HepG2 (cell line): ENCODE data around the gene TACO1. TPM values are rescaled to one million over a fixed set of nuclear protein-coding genes. Genes with fewer than 3 reads are reported as not detected.

ENCODE experiments used
- ATAC-seq: fragments of 200-7000 bp; cut with Tn5 transposase; 3 replicates; pipeline ENCODE4 v1.9.1; 2020; ENCODE audit warnings: mild to moderate bottlenecking, moderate library complexity
- BruUV-seq: library from RNA; stranded (reverse); fragments of 400-500 nt; replicated peaks from 2 replicates; lab custom pipeline; 2021; lab: Mats Ljungman, UMichigan
- CTCF ChIA-PET: fragments of 300-600 bp; formaldehyde crosslinking; extraction: SDS; loops from one replicate; lab custom pipeline; 2021; ENCODE audit warnings: low total read pairs, inconsistent platforms, low intra/inter-chr PET ratio; lab: Yijun Ruan, JAX
- POLR2A ChIA-PET: fragments of 350-600 bp; sonication (Branson Sonifier 250); formaldehyde crosslinking; loops from one replicate; lab custom pipeline; 2020; ENCODE audit warnings: antibody characterized with exemption, inconsistent platforms; lab: Yijun Ruan, JAX
- DNase-seq: peaks from one replicate; pipeline ENCODE4 v3.0.0-alpha.2; 2015; ENCODE audit warnings: low spot score
- FAIRE-seq: peaks from 3 replicates; lab custom pipeline; 2011; peaks lifted over from hg19 to GRCh38; lab: Jason Lieb, UNC
- H2AFZ ChIP-seq: one replicate; pipeline ENCODE4 v1.6.1; 2011; ENCODE audit warnings: low read length, inconsistent platforms
- H3K27ac ChIP-seq: fragments of 300-600 bp; 3 replicates; pipeline ENCODE4 v1.8.0; 2011; ENCODE audit warnings: mixed run types, mild to moderate bottlenecking, mixed read lengths, low read length, inconsistent platforms; ENCODE audit not compliant: insufficient read depth; ENCODE audit errors: extremely low read length
- H3K27me3 ChIP-seq, 2 experiments: fragments of 200-600 bp in 1 of 2; 2 replicates in 1 of 2; 3 replicates in 1 of 2; pipeline versions ENCODE4 v1.6.0 to v1.8.0; 2011; ENCODE audit warnings: low read length in 2 of 2, mild to moderate bottlenecking in 2 of 2, moderate library complexity in 2 of 2, inconsistent platforms in 1 of 2; ENCODE audit not compliant: insufficient read depth in 2 of 2, control insufficient read depth in 1 of 2
- H3K36me3 ChIP-seq, 2 experiments: fragments of 200-600 bp in 1 of 2; replicated peaks in 1 of 2; 2 replicates in 1 of 2; 3 replicates in 1 of 2; pipeline versions ENCODE4 v1.5.1 to v1.8.0; 2011; ENCODE audit warnings: low read length in 2 of 2, inconsistent platforms in 1 of 2; ENCODE audit not compliant: insufficient read depth in 2 of 2, control insufficient read depth in 1 of 2
- H3K4me1 ChIP-seq: 2 replicates; pipeline ENCODE4 v1.5.1; 2012; ENCODE audit warnings: low read length, inconsistent platforms; ENCODE audit not compliant: insufficient read depth
- H3K4me2 ChIP-seq: 2 replicates; pipeline ENCODE4 v1.6.0; 2011; ENCODE audit warnings: low read depth, low read length, inconsistent platforms
- H3K4me3 ChIP-seq, 3 experiments: fragments of 200-600 bp in 1 of 3; sonication (generic), shearing (Covaris generic) in 1 of 3; replicated peaks in 1 of 3; 2 replicates each; pipeline ENCODE4 v1.5.1; 2011 to 2016; ENCODE audit warnings: low read length in 3 of 3, inconsistent platforms in 2 of 3, low read depth in 2 of 3, mild to moderate bottlenecking in 2 of 3, control low read depth in 1 of 3, mixed read lengths in 1 of 3; ENCODE audit not compliant: insufficient read depth in 1 of 3
- H3K79me2 ChIP-seq: one replicate; pipeline ENCODE4 v1.6.1; 2011; ENCODE audit warnings: low read length, inconsistent platforms; ENCODE audit not compliant: insufficient read depth
- H3K9ac ChIP-seq: 2 replicates; pipeline ENCODE4 v1.6.0; 2011; ENCODE audit warnings: mild to moderate bottlenecking, low read depth, low read length, inconsistent platforms; ENCODE audit not compliant: insufficient read depth
- H3K9me3 ChIP-seq: 2 replicates; pipeline ENCODE4 v1.5.1; 2012; ENCODE audit warnings: mild to moderate bottlenecking, low read length
- H4K20me1 ChIP-seq: 2 replicates; pipeline ENCODE4 v1.6.0; 2011; ENCODE audit warnings: inconsistent platforms, mild to moderate bottlenecking, low read length, moderate library complexity; ENCODE audit not compliant: insufficient read depth
- CCAR2 ChIP-seq: fragments of 200-400 bp; formaldehyde crosslinking; optimal IDR thresholded peaks from 2 replicates; pipeline ENCODE3; 2018; ENCODE audit warnings: low read depth, mild to moderate bottlenecking, low read length, moderate library complexity
- CREB3 ChIP-seq: sonication (generic); formaldehyde crosslinking; IDR thresholded peaks from 2 replicates; pipeline ENCODE4 v1.5.0; 2020; ENCODE audit warnings: missing genetic modification reagents
- CSRNP2 ChIP-seq: sonication (generic); formaldehyde crosslinking; conservative IDR thresholded peaks from 2 replicates; pipeline ENCODE4 v1.8.0; 2022; ENCODE audit warnings: low read depth, missing genetic modification reagents
- HDAC1 ChIP-seq: sonication (generic); formaldehyde crosslinking; IDR thresholded peaks from 2 replicates; pipeline ENCODE4 v1.5.1; 2020; ENCODE audit warnings: mild to moderate bottlenecking, missing genetic modification reagents
- HOXD1 ChIP-seq: sonication (generic); formaldehyde crosslinking; IDR thresholded peaks from 2 replicates; pipeline ENCODE4 v1.5.0; 2020; ENCODE audit warnings: missing genetic modification reagents
- MEIS1 ChIP-seq: sonication (generic); formaldehyde crosslinking; IDR thresholded peaks from 2 replicates; pipeline ENCODE4 v1.9.0; 2021; ENCODE audit warnings: mild to moderate bottlenecking, missing genetic modification reagents, moderate library complexity, borderline replicate concordance
- SRSF9 ChIP-seq: fragments of 200-400 bp; formaldehyde crosslinking; IDR thresholded peaks from 2 replicates; pipeline ENCODE4 v1.6.1; 2018; ENCODE audit warnings: borderline replicate concordance, mild to moderate bottlenecking, low read depth, low read length; ENCODE audit not compliant: insufficient read depth, poor library complexity, severe bottlenecking
- TARDBP ChIP-seq: sonication (generic); formaldehyde crosslinking; IDR thresholded peaks from 2 replicates; pipeline ENCODE4 v1.8.0; 2022; ENCODE audit warnings: mild to moderate bottlenecking, missing genetic modification reagents
- ZBTB7B ChIP-seq: sonication (generic); formaldehyde crosslinking; IDR thresholded peaks from 2 replicates; pipeline ENCODE4 v1.4.0; 2020; ENCODE audit warnings: missing genetic modification reagents
- ZNF317 ChIP-seq: sonication (generic); formaldehyde crosslinking; IDR thresholded peaks from 2 replicates; pipeline ENCODE4 v1.5.0; 2020; ENCODE audit warnings: mild to moderate bottlenecking, missing genetic modification reagents
- ZNF607 ChIP-seq: sonication (generic); formaldehyde crosslinking; IDR thresholded peaks from 2 replicates; pipeline ENCODE4 v1.5.1; 2020; ENCODE audit warnings: missing genetic modification reagents, mild to moderate bottlenecking, borderline replicate concordance
- ZNF776 ChIP-seq: sonication (generic); formaldehyde crosslinking; IDR thresholded peaks from 2 replicates; pipeline ENCODE4 v1.4.0; 2020; ENCODE audit warnings: mild to moderate bottlenecking, missing genetic modification reagents
- WGBS: methylation state at CpG from one replicate; pipeline ENCODE4 v1.1.6; 2017; ENCODE audit warnings: low lambda C conversion rate; 5-methylcytosine and 5-hydroxymethylcytosine counted together
- in situ Hi-C: cut with HindIII; loops from 2 replicates; pipeline ENCODE4 v1.10.0; 2017; ENCODE audit warnings: low pct_unique_long_range_greater_than_20kb; ENCODE audit not compliant: extremely low pct_ligation_motif_present
- intact Hi-C: fragments of 100-400 bp; cut with micrococcal nuclease; formaldehyde crosslinking; loops from one replicate; pipeline ENCODE4 v1.10.0; 2022; ENCODE audit not compliant: unreplicated experiment
- polyA plus RNA-seq, 8 experiments: library from polyadenylated mRNA; depleted of rRNA in 3 of 8; stranded (reverse) in 7 of 8; unstranded in 1 of 8; fragments of >200 nt; fragmentation: Illumina TruSeq in 4 of 8; extraction: Trizol in 4 of 8; gene quantifications; 2 replicates each; pipeline versions ENCODE4 v1.2.1 to v1.2.3, GENCODE V29; 2011 to 2016; ENCODE audit warnings: low read depth in 4 of 8, missing spikeins in 1 of 8, mixed read lengths in 1 of 8; ENCODE audit not compliant: insufficient read depth in 1 of 8
- total RNA-seq, 5 experiments: library from RNA; depleted of rRNA; stranded (reverse); fragments of >200 nt; fragmentation: Illumina TruSeq; extraction: Trizol; gene quantifications; 2 replicates each; pipeline ENCODE4 v1.2.3, GENCODE V29; 2016; ENCODE audit warnings: low read depth in 1 of 5
- TF ChIP-seq, protein P1 (sequence below): sonication (generic); formaldehyde crosslinking; IDR thresholded peaks from 2 replicates; pipeline ENCODE4 v1.4.0; 2020; ENCODE audit warnings: missing genetic modification reagents
- TF ChIP-seq, protein P2 (sequence below): sonication (generic); formaldehyde crosslinking; IDR thresholded peaks from 2 replicates; pipeline ENCODE4 v1.5.1; 2020; ENCODE audit warnings: missing genetic modification reagents, mild to moderate bottlenecking, borderline replicate concordance
- TF ChIP-seq, protein P3 (sequence below): sonication (generic); formaldehyde crosslinking; IDR thresholded peaks from 2 replicates; pipeline ENCODE4 v1.9.0; 2021; ENCODE audit warnings: missing genetic modification reagents, borderline replicate concordance
- TF ChIP-seq, protein P4 (sequence below): sonication (generic); formaldehyde crosslinking; IDR thresholded peaks from 2 replicates; pipeline ENCODE4 v1.4.0; 2020; ENCODE audit warnings: missing genetic modification reagents

The TACO1 gene
- total and polyA plus RNA-seq, 2 of the 13 experiments (the other 11 are each of a cell fraction or from before 2014, with no cell fraction given): 34.7 to 53.6 TPM

DNA sequence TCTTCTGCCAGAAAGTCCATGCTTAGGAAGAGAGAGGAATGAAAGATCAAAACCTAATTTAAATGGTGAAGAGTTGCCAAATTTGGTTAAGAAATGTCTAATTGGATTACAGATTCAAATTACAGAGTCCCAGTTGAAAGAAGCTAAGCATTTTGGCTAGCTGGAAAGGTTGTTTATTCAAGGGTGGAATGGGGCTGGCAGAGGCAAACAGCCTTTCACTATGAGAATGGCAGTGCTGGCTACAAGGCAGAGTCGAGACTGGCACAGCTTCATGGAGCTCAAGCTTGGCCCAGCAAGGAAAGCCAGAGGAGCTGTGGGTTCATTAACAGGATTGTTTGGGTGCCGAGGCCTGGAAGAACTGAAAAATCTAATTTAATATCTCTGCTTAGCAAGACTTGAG is 35.1 kb downstream of the TACO1 start:
- no peaks in the 10 kb centered on the region for H3K9me3 ChIP-seq
- no peak for DNase-seq
- 91% methylated on average over 2 of the region's 2 CpGs for WGBS
- no peaks in the 10 kb centered on the region for H4K20me1 ChIP-seq
- POLR2A ChIA-PET: no interaction called here
- no peak overlapping the region for H2AFZ ChIP-seq
- BruUV-seq: TSS peak; percentile 22
- H3K36me3 ChIP-seq: peaks cover 11 to 39% of the 10 kb centered on the region in 2 experiments
- intact Hi-C loops: no loop called here
- TF ChIP-seq, protein P1, sequence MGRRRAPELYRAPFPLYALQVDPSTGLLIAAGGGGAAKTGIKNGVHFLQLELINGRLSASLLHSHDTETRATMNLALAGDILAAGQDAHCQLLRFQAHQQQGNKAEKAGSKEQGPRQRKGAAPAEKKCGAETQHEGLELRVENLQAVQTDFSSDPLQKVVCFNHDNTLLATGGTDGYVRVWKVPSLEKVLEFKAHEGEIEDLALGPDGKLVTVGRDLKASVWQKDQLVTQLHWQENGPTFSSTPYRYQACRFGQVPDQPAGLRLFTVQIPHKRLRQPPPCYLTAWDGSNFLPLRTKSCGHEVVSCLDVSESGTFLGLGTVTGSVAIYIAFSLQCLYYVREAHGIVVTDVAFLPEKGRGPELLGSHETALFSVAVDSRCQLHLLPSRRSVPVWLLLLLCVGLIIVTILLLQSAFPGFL (CRISPR knock-in tag): no peak
- TF ChIP-seq SRSF9 (no peak), ZNF607 (CRISPR knock-in tag) (no peak), CSRNP2 (CRISPR knock-in tag) (no peak), HDAC1 (CRISPR knock-in tag) (no peak), ZNF776 (CRISPR knock-in tag) (no peak), CREB3 (CRISPR knock-in tag) (no peak), ZNF317 (CRISPR knock-in tag) (no peak), CCAR2 (no peak), HOXD1 (CRISPR knock-in tag) (no peak), MEIS1 (CRISPR knock-in tag) (no peak), ZBTB7B (no peak), TARDBP (no peak)
- TF ChIP-seq, protein P2, sequence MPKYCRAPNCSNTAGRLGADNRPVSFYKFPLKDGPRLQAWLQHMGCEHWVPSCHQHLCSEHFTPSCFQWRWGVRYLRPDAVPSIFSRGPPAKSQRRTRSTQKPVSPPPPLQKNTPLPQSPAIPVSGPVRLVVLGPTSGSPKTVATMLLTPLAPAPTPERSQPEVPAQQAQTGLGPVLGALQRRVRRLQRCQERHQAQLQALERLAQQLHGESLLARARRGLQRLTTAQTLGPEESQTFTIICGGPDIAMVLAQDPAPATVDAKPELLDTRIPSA: no peak
- TF ChIP-seq, protein P3, sequence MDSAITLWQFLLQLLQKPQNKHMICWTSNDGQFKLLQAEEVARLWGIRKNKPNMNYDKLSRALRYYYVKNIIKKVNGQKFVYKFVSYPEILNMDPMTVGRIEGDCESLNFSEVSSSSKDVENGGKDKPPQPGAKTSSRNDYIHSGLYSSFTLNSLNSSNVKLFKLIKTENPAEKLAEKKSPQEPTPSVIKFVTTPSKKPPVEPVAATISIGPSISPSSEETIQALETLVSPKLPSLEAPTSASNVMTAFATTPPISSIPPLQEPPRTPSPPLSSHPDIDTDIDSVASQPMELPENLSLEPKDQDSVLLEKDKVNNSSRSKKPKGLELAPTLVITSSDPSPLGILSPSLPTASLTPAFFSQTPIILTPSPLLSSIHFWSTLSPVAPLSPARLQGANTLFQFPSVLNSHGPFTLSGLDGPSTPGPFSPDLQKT (CRISPR knock-in tag): no peak
- TF ChIP-seq, protein P4, sequence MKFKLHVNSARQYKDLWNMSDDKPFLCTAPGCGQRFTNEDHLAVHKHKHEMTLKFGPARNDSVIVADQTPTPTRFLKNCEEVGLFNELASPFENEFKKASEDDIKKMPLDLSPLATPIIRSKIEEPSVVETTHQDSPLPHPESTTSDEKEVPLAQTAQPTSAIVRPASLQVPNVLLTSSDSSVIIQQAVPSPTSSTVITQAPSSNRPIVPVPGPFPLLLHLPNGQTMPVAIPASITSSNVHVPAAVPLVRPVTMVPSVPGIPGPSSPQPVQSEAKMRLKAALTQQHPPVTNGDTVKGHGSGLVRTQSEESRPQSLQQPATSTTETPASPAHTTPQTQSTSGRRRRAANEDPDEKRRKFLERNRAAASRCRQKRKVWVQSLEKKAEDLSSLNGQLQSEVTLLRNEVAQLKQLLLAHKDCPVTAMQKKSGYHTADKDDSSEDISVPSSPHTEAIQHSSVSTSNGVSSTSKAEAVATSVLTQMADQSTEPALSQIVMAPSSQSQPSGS: no peak
- TF ChIP-seq, all 625 proteins: peak for 0
- Histone ChIP-seq H3K27ac (no peak overlapping the region), H3K79me2 (no peaks in the 10 kb centered on the region), H3K4me1 (peaks cover 14% of the 10 kb centered on the region), H3K4me2 (no peak overlapping the region), H3K4me3 (no peak overlapping the region), H3K9ac (no peak overlapping the region), H3K27me3 (no peaks in the 10 kb centered on the region)
- ATAC-seq (no peak), FAIRE-seq (no peak)
- CTCF ChIA-PET: no interaction called here
- in situ Hi-C loops: no loop called here
